Vagina (tissue), 2 donors: ENCODE data around the gene BET1L. TPM values are rescaled to one million over a fixed set of nuclear protein-coding genes. Genes with fewer than 3 reads are reported as not detected.

ENCODE experiments used
- DNase-seq, 2 donors: peaks; one replicate each; pipeline ENCODE4 v3.0.0-alpha.2; 2017; ENCODE audit errors: extremely low spot score in 2 of 2
- H3K27ac ChIP-seq: fragments of 200-600 bp; sonication (generic); one replicate; pipeline ENCODE4 v1.5.1; 2019
- H3K27me3 ChIP-seq: fragments of 200-600 bp; sonication (generic); one replicate; pipeline ENCODE4 v1.5.1; 2019
- H3K36me3 ChIP-seq, 2 donors: fragments of 200-600 bp; sonication (generic); one replicate each; pipeline ENCODE4 v1.5.1; 2017 to 2019
- H3K4me1 ChIP-seq: fragments of 200-600 bp; sonication (generic); one replicate; pipeline ENCODE4 v1.5.1; 2019
- H3K4me3 ChIP-seq, 2 donors: fragments of 200-600 bp; sonication (generic); 1 replicate in 1 of 2; 2 replicates in 1 of 2; pipeline ENCODE4 v1.5.1; 2016 to 2019
- H3K9me3 ChIP-seq: fragments of 200-600 bp; sonication (generic); one replicate; pipeline ENCODE4 v1.5.1; 2019
- POLR2A ChIP-seq, 2 donors: fragments of 450-650 bp; IDR thresholded peaks; one replicate each; pipeline ENCODE4 v1.6.1; 2017; ENCODE audit warnings: antibody characterized with exemption in 2 of 2, mild to moderate bottlenecking in 2 of 2, moderate library complexity in 2 of 2
- POLR2AphosphoS5 ChIP-seq, 2 donors: sonication (generic); formaldehyde crosslinking; IDR thresholded peaks; one replicate each; pipeline ENCODE4 v1.9.0; 2017; ENCODE audit warnings: antibody characterized with exemption in 2 of 2, mild to moderate bottlenecking in 2 of 2, low read depth in 1 of 2; ENCODE audit not compliant: insufficient read depth in 1 of 2
- intact Hi-C: fragments of 100-400 bp; cut with DNase I; formaldehyde crosslinking; loops from one replicate; pipeline ENCODE4 v1.15.1; 2023
- total RNA-seq: library from RNA; depleted of rRNA; stranded (reverse); fragments of >200 nt; gene quantifications from one replicate; pipeline ENCODE4 v1.2.3, GENCODE V29; 2016
- TF ChIP-seq, protein P1 (sequence below), 3 experiments: fragments of 450-650 bp in 2 of 3; fragments of 200-600 bp in 1 of 3; sonication (generic) in 1 of 3; IDR thresholded peaks; one replicate each; pipeline ENCODE4 v1.5.1; 2017 to 2019; ENCODE audit warnings: antibody characterized with exemption in 3 of 3, mild to moderate bottlenecking in 2 of 3, moderate library complexity in 2 of 3

The BET1L gene
- total RNA-seq, 1 donor from 2014 or later, result 26.5 TPM

DNA sequence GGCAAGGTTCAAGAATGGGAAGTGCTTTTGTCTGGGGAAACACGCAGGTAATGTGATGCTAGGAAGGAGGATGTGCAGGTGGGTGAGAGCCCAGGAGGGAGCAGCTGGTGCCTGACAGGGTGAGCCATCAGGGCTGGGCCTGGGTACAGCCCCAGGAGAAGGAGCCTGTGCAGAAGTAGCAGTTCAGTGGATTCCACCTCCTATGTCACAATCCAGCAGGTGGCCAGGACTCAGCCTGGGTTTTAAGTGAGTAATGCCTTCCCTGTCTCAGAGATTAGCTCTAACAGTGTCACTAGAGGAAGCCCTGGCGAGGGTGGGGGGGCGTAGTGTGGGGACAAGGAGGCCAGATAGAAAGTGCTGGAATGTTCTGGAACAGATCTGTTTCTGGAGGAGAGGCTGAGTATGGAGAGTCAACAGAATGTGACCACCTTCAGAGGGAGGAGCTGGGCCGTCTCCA is 8.4 kb upstream of the BET1L start:
- Histone ChIP-seq H3K9me3 (no peaks in the 10 kb centered on the region), H3K27me3 (no peaks in the 10 kb centered on the region), H3K4me1 (peaks cover 7% of the 10 kb centered on the region), H3K4me3 (no peak overlapping the region), H3K27ac (no peak overlapping the region), H3K36me3 (peaks cover 0 to 49% of the 10 kb centered on the region in 2 donors)
- intact Hi-C loops, result no loop called here
- no peak for DNase-seq
- TF ChIP-seq POLR2A (IDR thresholded peaks at IDR 0.05) (no peak), POLR2AphosphoS5 (IDR thresholded peaks at IDR 0.05; ENCODE audit: insufficient read depth in 1 of 2, low read depth in 1 of 2) (no peak)
- TF ChIP-seq, protein P1, sequence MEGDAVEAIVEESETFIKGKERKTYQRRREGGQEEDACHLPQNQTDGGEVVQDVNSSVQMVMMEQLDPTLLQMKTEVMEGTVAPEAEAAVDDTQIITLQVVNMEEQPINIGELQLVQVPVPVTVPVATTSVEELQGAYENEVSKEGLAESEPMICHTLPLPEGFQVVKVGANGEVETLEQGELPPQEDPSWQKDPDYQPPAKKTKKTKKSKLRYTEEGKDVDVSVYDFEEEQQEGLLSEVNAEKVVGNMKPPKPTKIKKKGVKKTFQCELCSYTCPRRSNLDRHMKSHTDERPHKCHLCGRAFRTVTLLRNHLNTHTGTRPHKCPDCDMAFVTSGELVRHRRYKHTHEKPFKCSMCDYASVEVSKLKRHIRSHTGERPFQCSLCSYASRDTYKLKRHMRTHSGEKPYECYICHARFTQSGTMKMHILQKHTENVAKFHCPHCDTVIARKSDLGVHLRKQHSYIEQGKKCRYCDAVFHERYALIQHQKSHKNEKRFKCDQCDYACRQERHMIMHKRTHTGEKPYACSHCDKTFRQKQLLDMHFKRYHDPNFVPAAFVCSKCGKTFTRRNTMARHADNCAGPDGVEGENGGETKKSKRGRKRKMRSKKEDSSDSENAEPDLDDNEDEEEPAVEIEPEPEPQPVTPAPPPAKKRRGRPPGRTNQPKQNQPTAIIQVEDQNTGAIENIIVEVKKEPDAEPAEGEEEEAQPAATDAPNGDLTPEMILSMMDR (IDR thresholded peaks at IDR 0.05), result no peak

DNA sequence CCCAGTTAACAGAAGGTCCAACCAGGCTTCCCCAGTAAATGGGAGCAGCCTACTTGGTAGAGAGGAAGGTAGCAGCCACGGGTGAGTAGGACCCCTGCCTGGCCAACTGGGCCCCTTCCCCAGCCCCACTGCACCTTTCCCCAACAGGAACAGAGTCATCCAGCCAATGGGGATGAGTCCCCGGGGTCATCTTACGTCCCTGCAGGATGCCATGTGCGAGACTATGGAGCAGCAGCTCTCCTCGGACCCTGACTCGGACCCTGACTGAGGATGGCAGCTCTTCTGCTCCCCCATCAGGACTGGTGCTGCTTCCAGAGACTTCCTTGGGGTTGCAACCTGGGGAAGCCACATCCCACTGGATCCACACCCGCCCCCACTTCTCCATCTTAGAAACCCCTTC is 6.9 kb upstream of the BET1L start:
- intact Hi-C loops, result no loop called here
- Histone ChIP-seq H3K9me3 (no peaks in the 10 kb centered on the region), H3K27me3 (no peaks in the 10 kb centered on the region), H3K27ac (no peak overlapping the region), H3K4me3 (no peak overlapping the region), H3K4me1 (peaks cover 23% of the 10 kb centered on the region), H3K36me3 (peaks cover 0 to 62% of the 10 kb centered on the region in 2 donors)
- TF ChIP-seq POLR2AphosphoS5 (IDR thresholded peaks at IDR 0.05; ENCODE audit: insufficient read depth in 1 of 2, low read depth in 1 of 2), result no peak
- TF ChIP-seq, protein P1 (IDR thresholded peaks at IDR 0.05), result no peak
- no peak for TF ChIP-seq POLR2A (IDR thresholded peaks at IDR 0.05)
- no peak for DNase-seq

DNA sequence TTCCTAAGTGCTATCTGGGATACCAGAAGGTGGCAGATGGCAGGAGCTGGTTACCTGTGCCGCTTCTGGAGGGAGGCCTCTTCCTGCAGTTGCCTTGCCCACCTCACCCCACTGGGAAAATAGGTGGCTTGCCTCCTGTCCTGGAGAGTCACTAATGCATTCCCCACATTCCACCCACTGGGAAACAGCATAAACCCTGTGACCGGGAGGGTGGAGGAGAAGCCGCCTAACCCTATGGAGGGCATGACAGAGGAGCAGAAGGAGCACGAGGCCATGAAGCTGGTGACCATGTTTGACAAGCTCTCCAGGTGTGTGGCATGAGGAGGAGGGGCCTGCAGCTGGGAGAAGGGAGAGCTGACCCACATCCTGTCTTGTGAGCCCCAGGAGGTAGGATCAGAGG is 5.9 kb upstream of the BET1L start:
- no peak for DNase-seq
- Histone ChIP-seq H3K4me1 (peaks cover 24% of the 10 kb centered on the region), H3K27ac (no peak overlapping the region), H3K27me3 (no peaks in the 10 kb centered on the region), H3K4me3 (no peak overlapping the region), H3K9me3 (no peaks in the 10 kb centered on the region), H3K36me3 (peaks cover 0 to 62% of the 10 kb centered on the region in 2 donors)
- TF ChIP-seq POLR2AphosphoS5 (IDR thresholded peaks at IDR 0.05; ENCODE audit: insufficient read depth in 1 of 2, low read depth in 1 of 2) (no peak), POLR2A (IDR thresholded peaks at IDR 0.05) (no peak)
- TF ChIP-seq, protein P1 (IDR thresholded peaks at IDR 0.05), result no peak
- intact Hi-C loops, result no loop called here

DNA sequence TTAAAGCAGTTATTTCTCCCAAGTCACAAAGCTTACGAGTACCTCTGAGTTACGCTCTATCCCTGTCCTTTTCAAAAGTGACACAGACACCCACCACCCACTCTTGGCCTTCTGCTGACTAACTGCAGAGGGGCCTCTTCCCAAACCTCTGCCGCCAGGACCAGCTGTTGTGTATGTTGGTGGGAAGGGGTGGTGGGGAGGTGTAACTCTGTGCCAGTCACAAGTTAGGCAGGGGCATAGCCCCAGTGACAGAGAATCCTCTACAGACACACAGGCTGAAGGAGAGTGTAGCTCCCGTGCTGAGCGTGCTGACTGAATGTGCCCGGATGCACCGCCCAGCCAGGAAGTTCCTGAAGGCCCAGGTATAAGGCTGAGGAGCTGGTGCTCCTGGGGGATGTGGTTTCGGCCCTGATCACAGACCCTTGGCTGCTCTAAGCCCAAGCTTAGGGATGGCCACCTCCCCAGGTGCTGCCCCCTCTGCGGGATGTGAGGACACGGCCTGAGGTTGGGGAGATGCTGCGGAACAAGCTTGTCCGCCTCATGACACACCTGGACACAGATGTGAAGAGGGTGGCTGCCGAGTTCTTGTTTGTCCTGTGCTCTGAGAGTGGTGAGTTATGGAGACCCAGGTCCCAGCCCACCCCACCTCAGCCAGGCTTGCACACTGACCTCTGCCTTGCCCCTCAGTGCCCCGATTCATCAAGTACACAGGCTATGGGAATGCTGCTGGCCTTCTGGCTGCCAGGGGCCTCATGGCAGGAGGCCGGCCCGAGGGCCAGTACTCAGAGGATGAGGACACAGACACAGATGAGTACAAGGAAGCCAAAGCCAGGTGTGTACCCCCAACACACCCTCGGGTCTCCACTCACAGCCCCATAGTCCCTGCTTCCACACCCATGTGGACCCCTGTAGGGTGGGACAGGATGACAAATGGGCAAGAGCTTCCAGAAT is 5.2 kb upstream of the BET1L start:
- Histone ChIP-seq H3K27ac (no peak overlapping the region), H3K9me3 (no peaks in the 10 kb centered on the region), H3K27me3 (no peaks in the 10 kb centered on the region), H3K36me3 (peaks cover 0 to 62% of the 10 kb centered on the region in 2 donors), H3K4me1 (peaks cover 24% of the 10 kb centered on the region), H3K4me3 (no peak overlapping the region)
- intact Hi-C loops, result no loop called here
- TF ChIP-seq POLR2A (IDR thresholded peaks at IDR 0.05) (no peak), POLR2AphosphoS5 (IDR thresholded peaks at IDR 0.05; ENCODE audit: insufficient read depth in 1 of 2, low read depth in 1 of 2) (no peak)
- TF ChIP-seq, protein P1 (IDR thresholded peaks at IDR 0.05), result no peak
- DNase-seq, result no peak

DNA sequence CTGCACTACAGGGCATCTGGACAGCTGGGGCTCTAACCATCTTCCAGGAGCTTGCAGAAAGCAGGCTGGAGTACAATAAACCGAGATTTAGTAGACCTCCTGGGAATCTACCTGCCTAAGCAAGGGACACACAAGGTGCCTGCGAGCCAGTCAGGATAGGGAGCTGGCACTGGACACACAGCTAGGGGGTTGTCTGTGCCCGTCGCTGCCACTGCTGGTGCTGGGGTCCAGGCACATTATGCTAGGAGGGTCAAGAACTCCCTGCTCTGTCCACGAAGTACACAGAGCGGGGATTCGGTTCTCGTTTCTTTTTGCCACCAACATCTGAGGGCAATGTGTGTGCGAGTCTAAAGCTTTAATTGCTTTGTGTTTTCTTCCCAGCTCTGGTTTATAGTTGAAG is 4.5 kb upstream of the BET1L start:
- Histone ChIP-seq H3K36me3 (peaks cover 0 to 62% of the 10 kb centered on the region in 2 donors), H3K27ac (no peak overlapping the region), H3K4me3 (no peak overlapping the region), H3K9me3 (no peaks in the 10 kb centered on the region), H3K4me1 (peaks cover 26% of the 10 kb centered on the region), H3K27me3 (no peaks in the 10 kb centered on the region)
- TF ChIP-seq POLR2AphosphoS5 (IDR thresholded peaks at IDR 0.05; ENCODE audit: insufficient read depth in 1 of 2, low read depth in 1 of 2), result no peak
- TF ChIP-seq POLR2A (IDR thresholded peaks at IDR 0.05), result no peak
- TF ChIP-seq, protein P1 (IDR thresholded peaks at IDR 0.05), result no peak
- no peak for DNase-seq
- intact Hi-C loops, result no loop called here
